Measurements from ENCODE around the gene GFRAL. TPM values are rescaled to one million over a fixed set of nuclear protein-coding genes. Genes with fewer than 3 reads are reported as not detected.

Gene GFRAL
- total RNA-seq, 1 experiment from 2014 or later: not detected

GRCh38 chr6:55319961-55320695, 7.1 kb upstream of the GFRAL start:
- H3K4me1 ChIP-seq (ENCODE audit: control insufficient read depth, insufficient read depth, low read length): no peaks in the 10 kb centered on the region
- BruUV-seq (replicated peaks): no TSS peak
- no peak for ATAC-seq
- no peak for DNase-seq (ENCODE audit: low read depth, low spot score)
- H3K27me3 ChIP-seq (ENCODE audit: control insufficient read depth, insufficient read depth, low read length): no peaks in the 10 kb centered on the region
- CTCF ChIA-PET: no interaction called here
- intact Hi-C loops (cut with micrococcal nuclease; ENCODE audit: unreplicated experiment): no loop called here
- no peak for TF ChIP-seq SIN3A (IDR thresholded peaks at IDR 0.05; ENCODE audit: borderline replicate concordance, insufficient read depth, low read depth, low read length)
- TF ChIP-seq POLR2AphosphoS5 (IDR thresholded peaks at IDR 0.05; ENCODE audit: low read depth, low read length): no peak
- TF ChIP-seq REST (IDR thresholded peaks at IDR 0.05; ENCODE audit: insufficient read depth in 1 of 2, low read depth in 2 of 2, low read length in 1 of 2): no peak
- TF ChIP-seq CTCF (IDR thresholded peaks at IDR 0.05): no peak
- no peak for TF ChIP-seq TCF7L2 (IDR thresholded peaks at IDR 0.05; ENCODE audit: low read depth, low read length)
- POLR2A ChIA-PET: no interaction called here
- in situ Hi-C loops (cut with HindIII; ENCODE audit: low pct_unique_long_range_greater_than_20kb, low sequenced_read_pairs): no loop called here
- no peak overlapping the region for H3K27ac ChIP-seq (ENCODE audit: low read length)
- H3K36me3 ChIP-seq (ENCODE audit: control insufficient read depth, insufficient read depth, low read length): no peaks in the 10 kb centered on the region
- no peak overlapping the region for H3K4me3 ChIP-seq (ENCODE audit: low read depth in 2 of 2, low read length in 2 of 2)
- no peaks in the 10 kb centered on the region for H3K9me3 ChIP-seq (ENCODE audit: control insufficient read depth, insufficient read depth, low read depth, low read length)

GRCh38 chr6:55320696-55321086, 6.6 kb upstream of the GFRAL start:
- in situ Hi-C loops (cut with HindIII; ENCODE audit: low pct_unique_long_range_greater_than_20kb, low sequenced_read_pairs) (no loop called here), intact Hi-C loops (cut with micrococcal nuclease; ENCODE audit: unreplicated experiment) (no loop called here)

More at GRCh38 chr6:55320696-55321086, 6.6 kb upstream of the GFRAL start:
- Histone ChIP-seq H3K27ac (ENCODE audit: low read length) (no peak overlapping the region), H3K36me3 (ENCODE audit: control insufficient read depth, insufficient read depth, low read length) (no peaks in the 10 kb centered on the region), H3K4me3 (ENCODE audit: low read depth in 2 of 2, low read length in 2 of 2) (no peak overlapping the region), H3K4me1 (ENCODE audit: control insufficient read depth, insufficient read depth, low read length) (no peaks in the 10 kb centered on the region), H3K27me3 (ENCODE audit: control insufficient read depth, insufficient read depth, low read length) (no peaks in the 10 kb centered on the region), H3K9me3 (ENCODE audit: control insufficient read depth, insufficient read depth, low read depth, low read length) (no peaks in the 10 kb centered on the region)
- DNase-seq (ENCODE audit: low read depth, low spot score) (no peak), ATAC-seq (no peak)
- POLR2A ChIA-PET: no interaction called here
- CTCF ChIA-PET: no interaction called here
- no TSS peak for BruUV-seq (replicated peaks)
- TF ChIP-seq CTCF (IDR thresholded peaks at IDR 0.05) (no peak; the same call in 1 of the 2 replicates), REST (IDR thresholded peaks at IDR 0.05; ENCODE audit: insufficient read depth in 1 of 2, low read depth in 2 of 2, low read length in 1 of 2) (no peak), SIN3A (IDR thresholded peaks at IDR 0.05; ENCODE audit: borderline replicate concordance, insufficient read depth, low read depth, low read length) (no peak), POLR2AphosphoS5 (IDR thresholded peaks at IDR 0.05; ENCODE audit: low read depth, low read length) (no peak)
